Measurements from ENCODE around the gene SOX15. TPM values are rescaled to one million over a fixed set of nuclear protein-coding genes. Genes with fewer than 3 reads are reported as not detected.

The SOX15 gene
- total and polyA plus RNA-seq, 2 of the 13 experiments (the other 11 are each of a cell fraction or from before 2014, with no cell fraction given), result 0.07 to 0.18 TPM

GRCh38 chr17:7613769-7614424 is 24.0 kb upstream of the SOX15 start:
- H3K9ac ChIP-seq (ENCODE audit: insufficient read depth, low read depth, low read length), result peak overlapping the region; percentile 88
- BruUV-seq (replicated peaks), result TSS peak; percentile 52
- H3K9me3 ChIP-seq (ENCODE audit: low read length), result no peaks in the 10 kb centered on the region
- no peak for FAIRE-seq
- peak overlapping the region; percentile 64 to 92 (median 89) for H3K4me3 ChIP-seq (replicated peaks in 1 of 3; ENCODE audit: insufficient read depth in 1 of 3, low read depth in 2 of 3, low read length in 3 of 3)
- H4K20me1 ChIP-seq (ENCODE audit: insufficient read depth, low read length), result no peaks in the 10 kb centered on the region
- peak overlapping the region; percentile 71 for H3K27ac ChIP-seq (ENCODE audit: extremely low read length, insufficient read depth, low read length)
- peaks cover 36% of the 10 kb centered on the region for H3K79me2 ChIP-seq (ENCODE audit: insufficient read depth, low read length)
- in situ Hi-C loops (cut with HindIII; ENCODE audit: extremely low pct_ligation_motif_present, low pct_unique_long_range_greater_than_20kb) (no loop called here), intact Hi-C loops (cut with micrococcal nuclease; ENCODE audit: unreplicated experiment) (loop anchor here (1.0 kb wide), 1 partner anchor 31 kb away; the partner anchor contains the start of gene MPDU1)
- ChIA-PET POLR2A (interaction anchor here (0.8 to 3.5 kb wide), 9 partner anchors 10 to 73 kb away, joined by 3 to 63 read pairs (median 16); partner anchors contain the start of genes CD68, MPDU1, SAT2 and SHBG), CTCF (ENCODE audit: low intra/inter-chr PET ratio, low total read pairs) (no interaction called here)
- H3K27me3 ChIP-seq (ENCODE audit: control insufficient read depth in 1 of 2, insufficient read depth in 2 of 2, low read length in 2 of 2), result no peaks in the 10 kb centered on the region
- 7% methylated on average over 12 of the region's 20 CpGs for WGBS (ENCODE audit: low lambda C conversion rate)
- H3K4me1 ChIP-seq (ENCODE audit: insufficient read depth, low read length), result peaks cover 48% of the 10 kb centered on the region
- DNase-seq (ENCODE audit: low spot score), result no peak
- H3K4me2 ChIP-seq (ENCODE audit: low read depth, low read length), result peak overlapping the region; percentile 90
- no peak overlapping the region for H2AFZ ChIP-seq (ENCODE audit: low read length)
- ATAC-seq, result no peak
- peaks cover 1 to 15% of the 10 kb centered on the region in 2 experiments; a peak in 2 of 5 replicates for H3K36me3 ChIP-seq (replicated peaks in 1 of 2; ENCODE audit: control insufficient read depth in 1 of 2, insufficient read depth in 2 of 2, low read length in 2 of 2)
- no peak for TF ChIP-seq KIAA2018 (CRISPR knock-in tag; IDR thresholded peaks at IDR 0.05; ENCODE audit: borderline replicate concordance)
- TF ChIP-seq NFE2L2 (IDR thresholded peaks at IDR 0.05; ENCODE audit: low read length), result no peak
- peak; percentile 55; the same call in 1 of the 2 replicates for TF ChIP-seq PHF20 (CRISPR knock-in tag; IDR thresholded peaks at IDR 0.05)
- 0 out of 2 replicates have a peak, but pooled peaks have one; percentile 8 for TF ChIP-seq KDM2A (CRISPR knock-in tag; IDR thresholded peaks at IDR 0.05; ENCODE audit: borderline replicate concordance, low read depth)
- no peak for TF ChIP-seq MAZ (IDR thresholded peaks at IDR 0.05; ENCODE audit: borderline replicate concordance, low read depth, low read length)
- 0 out of 2 replicates have a peak, but pooled peaks have one; percentile 13 for TF ChIP-seq MAZ (CRISPR knock-in tag; IDR thresholded peaks at IDR 0.05; ENCODE audit: low read depth)
- no peak for TF ChIP-seq GFI1 (CRISPR knock-in tag; IDR thresholded peaks at IDR 0.05; ENCODE audit: borderline replicate concordance)
- TF ChIP-seq JUN (CRISPR knock-in tag; IDR thresholded peaks at IDR 0.05), result no peak
- 0 out of 2 replicates have a peak, but pooled peaks have one; percentile 31 for TF ChIP-seq HDAC2 (CRISPR knock-in tag; IDR thresholded peaks at IDR 0.05)
- TF ChIP-seq, protein P1, sequence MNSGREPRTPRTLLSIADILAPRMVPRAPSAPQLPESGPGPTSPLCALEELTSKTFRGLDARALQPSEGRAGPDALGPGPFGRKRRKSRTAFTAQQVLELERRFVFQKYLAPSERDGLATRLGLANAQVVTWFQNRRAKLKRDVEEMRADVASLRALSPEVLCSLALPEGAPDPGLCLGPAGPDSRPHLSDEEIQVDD (CRISPR knock-in tag; IDR thresholded peaks at IDR 0.05; ENCODE audit: borderline replicate concordance), result no peak
- TF ChIP-seq KLF16 (CRISPR knock-in tag; IDR thresholded peaks at IDR 0.05), result no peak
- TF ChIP-seq, protein P2, sequence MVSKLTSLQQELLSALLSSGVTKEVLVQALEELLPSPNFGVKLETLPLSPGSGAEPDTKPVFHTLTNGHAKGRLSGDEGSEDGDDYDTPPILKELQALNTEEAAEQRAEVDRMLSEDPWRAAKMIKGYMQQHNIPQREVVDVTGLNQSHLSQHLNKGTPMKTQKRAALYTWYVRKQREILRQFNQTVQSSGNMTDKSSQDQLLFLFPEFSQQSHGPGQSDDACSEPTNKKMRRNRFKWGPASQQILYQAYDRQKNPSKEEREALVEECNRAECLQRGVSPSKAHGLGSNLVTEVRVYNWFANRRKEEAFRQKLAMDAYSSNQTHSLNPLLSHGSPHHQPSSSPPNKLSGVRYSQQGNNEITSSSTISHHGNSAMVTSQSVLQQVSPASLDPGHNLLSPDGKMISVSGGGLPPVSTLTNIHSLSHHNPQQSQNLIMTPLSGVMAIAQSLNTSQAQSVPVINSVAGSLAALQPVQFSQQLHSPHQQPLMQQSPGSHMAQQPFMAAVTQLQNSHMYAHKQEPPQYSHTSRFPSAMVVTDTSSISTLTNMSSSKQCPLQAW (CRISPR knock-in tag; IDR thresholded peaks at IDR 0.05), result no peak
- peak; percentile 27; the same call in 1 of the 2 replicates for TF ChIP-seq ZNF607 (CRISPR knock-in tag; IDR thresholded peaks at IDR 0.05; ENCODE audit: borderline replicate concordance)

Measured in HepG2 (cell line).